SH-SY5Y (cell line): ENCODE data around the gene RAB8B.

Source experiments
- GATA2 ChIP-seq: IDR thresholded peaks from 2 replicates; pipeline ENCODE4 v1.6.1; 2011; ENCODE audit warnings: mild to moderate bottlenecking, low read depth, low read length
- GATA3 ChIP-seq: IDR thresholded peaks from 2 replicates; pipeline ENCODE4 v1.6.1; 2011; ENCODE audit warnings: low read depth, mild to moderate bottlenecking, low read length, moderate library complexity

- TF ChIP-seq GATA2 = peak; percentile 98
- TF ChIP-seq GATA3 = peak; percentile 92
These were observed 124.4 kb downstream of the RAB8B start for GRCh38 chr15:63313825-63314224.
